Occipital lobe (tissue), 2 donors: ENCODE results near the gene INKA2. TPM values are rescaled to one million over a fixed set of nuclear protein-coding genes. Genes with fewer than 3 reads are reported as not detected.
"Not testable (repeated sequence)": the region's sequence is repeated elsewhere in the genome, so short reads cannot be mapped to it uniquely, and the experiment has no call there.

Experiments
- DNase-seq: peaks from one replicate; lab custom pipeline; 2025; lab: John Stamatoyannopoulos, UW
- total RNA-seq: library from RNA; depleted of rRNA; stranded (reverse); fragments of >200 nt; gene quantifications from one replicate; pipeline ENCODE4 v1.2.3, GENCODE V29; 2014

The INKA2 gene
- total RNA-seq, 1 donor from 2014 or later: 0.94 TPM

- DNase-seq: no peak
Measured at GRCh38 chr1:111750856-111751255, 11.7 kb upstream of the INKA2 start.

GRCh38 chr1:111749628-111750027 is 10.4 kb upstream of the INKA2 start:
- DNase-seq: no peak

GRCh38 chr1:111747947-111748346 is 8.8 kb upstream of the INKA2 start:
- DNase-seq: no peak

GRCh38 chr1:111747282-111747734 is 8.1 kb upstream of the INKA2 start:
- DNase-seq: no peak

GRCh38 chr1:111746614-111746999 is 7.4 kb upstream of the INKA2 start:
- no peak for DNase-seq

GRCh38 chr1:111745675-111746613 is 6.7 kb upstream of the INKA2 start:
- DNase-seq: no peak

- DNase-seq: no peak
Measured at GRCh38 chr1:111743679-111744101, 4.5 kb upstream of the INKA2 start.

GRCh38 chr1:111742938-111743549 is 3.8 kb upstream of the INKA2 start:
- no peak for DNase-seq

GRCh38 chr1:111742292-111742691 is 3.1 kb upstream of the INKA2 start:
- not testable (repeated sequence) for DNase-seq

- peak; percentile 57 for DNase-seq
Measured at GRCh38 chr1:111739925-111740765, 950 bp upstream of the INKA2 start.

- DNase-seq: peak; percentile 83
Measured at GRCh38 chr1:111738436-111739193, 580 bp downstream of the INKA2 start.

GRCh38 chr1:111738133-111738435 is 1.1 kb downstream of the INKA2 start:
- no peak for DNase-seq

GRCh38 chr1:111737216-111738132 is 1.7 kb downstream of the INKA2 start:
- DNase-seq: no peak

GRCh38 chr1:111736548-111737215 is 2.5 kb downstream of the INKA2 start:
- DNase-seq: peak; percentile 66

GRCh38 chr1:111735858-111736544 is 3.2 kb downstream of the INKA2 start:
- peak; percentile 63 for DNase-seq

- no peak for DNase-seq
Measured at GRCh38 chr1:111735321-111735720, 3.9 kb downstream of the INKA2 start.

GRCh38 chr1:111734856-111735255 is 4.3 kb downstream of the INKA2 start:
- no peak for DNase-seq

- DNase-seq: no peak
Measured at GRCh38 chr1:111734426-111734825, 4.8 kb downstream of the INKA2 start.

- no peak for DNase-seq
Measured at GRCh38 chr1:111733992-111734341, 5.2 kb downstream of the INKA2 start.
